Activated CD4-positive, alpha-beta T cell treated with anti-CD3 and anti-CD28 coated beads, Interleukin-2, amount 10 ng/mL, durations not matched to agents 24 days and 14 days (primary cell): ENCODE data around the gene ENDOD1. TPM values are rescaled to one million over a fixed set of nuclear protein-coding genes. Genes with fewer than 3 reads are reported as not detected.
"Not testable (repeated sequence)": the region's sequence is repeated elsewhere in the genome, so short reads cannot be mapped to it uniquely, and the experiment has no call there.

ENCODE experiments used
- DNase-seq: peaks from one replicate; pipeline ENCODE4 v3.0.0; 2022
- H3K27ac Mint-ChIP-seq: one replicate; pipeline ENCODE4 v1.8.0; 2022; ENCODE audit warnings: mild to moderate bottlenecking, mixed read lengths
- H3K27me3 Mint-ChIP-seq: one replicate; pipeline ENCODE4 v1.8.0; 2022; ENCODE audit warnings: mixed read lengths
- H3K36me3 Mint-ChIP-seq: one replicate; pipeline ENCODE4 v1.8.0; 2022; ENCODE audit warnings: low read depth, mild to moderate bottlenecking, mixed read lengths
- H3K4me1 Mint-ChIP-seq: one replicate; pipeline ENCODE4 v1.8.0; 2021; ENCODE audit warnings: mixed read lengths
- H3K4me3 Mint-ChIP-seq: one replicate; pipeline ENCODE4 v1.8.0; 2022; ENCODE audit warnings: mild to moderate bottlenecking, moderate library complexity, mixed read lengths
- H3K9me3 Mint-ChIP-seq: one replicate; pipeline ENCODE4 v1.8.0; 2021; ENCODE audit warnings: mixed read lengths
- intact Hi-C: fragments of 100-400 bp; cut with micrococcal nuclease; formaldehyde crosslinking; loops from one replicate; pipeline ENCODE4 v1.15.1; 2023
- total RNA-seq: library from RNA; stranded (reverse); gene quantifications from 2 replicates; pipeline ENCODE4 v1.2.3, GENCODE V29; 2022

ENDOD1 gene
- total RNA-seq, result 34.1 and 34.3 TPM in 2 replicates

- DNase-seq, result peak; percentile 96
- peaks cover 13% of the 10 kb centered on the region for H3K36me3 Mint-ChIP-seq
- H3K4me1 Mint-ChIP-seq, result peaks cover 67% of the 10 kb centered on the region
- peak within 1 kb of the TSS; percentile 98 for H3K27ac Mint-ChIP-seq
- no peaks in the 10 kb centered on the region for H3K27me3 Mint-ChIP-seq
- H3K9me3 Mint-ChIP-seq, result no peaks in the 10 kb centered on the region
- intact Hi-C loops, result loop anchor here (1.0 to 10.0 kb wide), 5 partner anchors 22 to 701 kb away; partner anchors contain the start of genes CEP57, CWC15 and KDM4D
- H3K4me3 Mint-ChIP-seq, result peak within 1 kb of the TSS; percentile 91
These were observed at the start of gene ENDOD1 for GRCh38 chr11:95089620-95090542. Gene ENDOD1 (plus strand): TSS chr11:95089846. CDS start chr11:95089928, 82 bp downstream.

- H3K36me3 Mint-ChIP-seq, result no peaks in the 10 kb centered on the region
- intact Hi-C loops, result no loop called here
- DNase-seq, result no peak
- peaks cover 3% of the 10 kb centered on the region for H3K4me1 Mint-ChIP-seq
- H3K4me3 Mint-ChIP-seq, result no peak overlapping the region
- peaks cover 38% of the 10 kb centered on the region for H3K27me3 Mint-ChIP-seq
- H3K27ac Mint-ChIP-seq, result no peak overlapping the region
- H3K9me3 Mint-ChIP-seq, result no peaks in the 10 kb centered on the region
These were observed 47.4 kb upstream of the ENDOD1 start for GRCh38 chr11:95042239-95042638.

- Mint-ChIP-seq H3K27ac (no peak overlapping the region), H3K4me1 (peaks cover 3% of the 10 kb centered on the region), H3K27me3 (peaks cover 42% of the 10 kb centered on the region), H3K9me3 (no peaks in the 10 kb centered on the region), H3K36me3 (no peaks in the 10 kb centered on the region), H3K4me3 (no peak overlapping the region)
- no peak for DNase-seq
- intact Hi-C loops, result no loop called here
These were observed 46.7 kb upstream of the ENDOD1 start for GRCh38 chr11:95042906-95043305.

GRCh38 chr11:95044010-95044409 is 45.6 kb upstream of the ENDOD1 start:
- DNase-seq, result peak; percentile 23
- peak overlapping the region; percentile 39 for H3K27ac Mint-ChIP-seq
- H3K4me1 Mint-ChIP-seq, result peaks cover 3% of the 10 kb centered on the region
- H3K27me3 Mint-ChIP-seq, result peaks cover 40% of the 10 kb centered on the region
- intact Hi-C loops, result no loop called here
- no peak overlapping the region for H3K4me3 Mint-ChIP-seq
- H3K9me3 Mint-ChIP-seq, result no peaks in the 10 kb centered on the region
- no peaks in the 10 kb centered on the region for H3K36me3 Mint-ChIP-seq

- Mint-ChIP-seq H3K27me3 (peaks cover 43% of the 10 kb centered on the region), H3K27ac (no peak overlapping the region), H3K9me3 (no peaks in the 10 kb centered on the region), H3K4me1 (peaks cover 3% of the 10 kb centered on the region), H3K4me3 (no peak overlapping the region), H3K36me3 (no peaks in the 10 kb centered on the region)
- intact Hi-C loops, result no loop called here
- DNase-seq, result peak; percentile 16
These were observed 43.8 kb upstream of the ENDOD1 start for GRCh38 chr11:95045812-95046211.

GRCh38 chr11:95049122-95049521 is 40.5 kb upstream of the ENDOD1 start, which contains the start of gene KDM4F:
Gene KDM4F (plus strand): TSS chr11:95049422.
- H3K27ac Mint-ChIP-seq, H3K36me3 Mint-ChIP-seq, intact Hi-C loops, H3K9me3 Mint-ChIP-seq, H3K4me3 Mint-ChIP-seq, H3K4me1 Mint-ChIP-seq: not testable (repeated sequence)
- H3K27me3 Mint-ChIP-seq, result peaks cover 51% of the 10 kb centered on the region
- peak; percentile 44 for DNase-seq

- Mint-ChIP-seq H3K9me3 (no peaks in the 10 kb centered on the region), H3K27ac (no peak overlapping the region), H3K4me3 (no peak overlapping the region), H3K27me3 (peaks cover 49% of the 10 kb centered on the region), H3K36me3 (no peaks in the 10 kb centered on the region), H3K4me1 (no peaks in the 10 kb centered on the region)
- intact Hi-C loops, result no loop called here
- DNase-seq, result peak; percentile 46
These were observed 38.9 kb upstream of the ENDOD1 start for GRCh38 chr11:95050595-95051202.

GRCh38 chr11:95054356-95054755 is 35.3 kb upstream of the ENDOD1 start:
- no peaks in the 10 kb centered on the region for H3K4me1 Mint-ChIP-seq
- peak; percentile 35 for DNase-seq
- H3K36me3 Mint-ChIP-seq, result no peaks in the 10 kb centered on the region
- intact Hi-C loops, result no loop called here
- no peak overlapping the region for H3K4me3 Mint-ChIP-seq
- H3K27me3 Mint-ChIP-seq, result peaks cover 42% of the 10 kb centered on the region
- H3K9me3 Mint-ChIP-seq, result no peaks in the 10 kb centered on the region
- no peak overlapping the region for H3K27ac Mint-ChIP-seq

- Mint-ChIP-seq H3K9me3 (no peaks in the 10 kb centered on the region), H3K4me3 (no peak overlapping the region), H3K27ac (no peak overlapping the region), H3K36me3 (no peaks in the 10 kb centered on the region), H3K27me3 (peaks cover 48% of the 10 kb centered on the region), H3K4me1 (no peaks in the 10 kb centered on the region)
- peak; percentile 44 for DNase-seq
- intact Hi-C loops, result no loop called here
These were observed 34.3 kb upstream of the ENDOD1 start for GRCh38 chr11:95055283-95055897.

GRCh38 chr11:95057959-95058358 is 31.7 kb upstream of the ENDOD1 start:
- Mint-ChIP-seq H3K4me1 (no peaks in the 10 kb centered on the region), H3K4me3 (no peak overlapping the region), H3K27me3 (peaks cover 61% of the 10 kb centered on the region), H3K9me3 (no peaks in the 10 kb centered on the region), H3K36me3 (no peaks in the 10 kb centered on the region), H3K27ac (no peak overlapping the region)
- intact Hi-C loops, result no loop called here
- peak; percentile 33 for DNase-seq

- DNase-seq, result peak; percentile 14
- Mint-ChIP-seq H3K4me3 (no peak overlapping the region), H3K27ac (no peak overlapping the region), H3K36me3 (no peaks in the 10 kb centered on the region), H3K4me1 (no peaks in the 10 kb centered on the region), H3K9me3 (no peaks in the 10 kb centered on the region), H3K27me3 (peaks cover 57% of the 10 kb centered on the region)
- intact Hi-C loops, result no loop called here
These were observed 31.0 kb upstream of the ENDOD1 start for GRCh38 chr11:95058621-95059020.

GRCh38 chr11:95059046-95059445 is 30.6 kb upstream of the ENDOD1 start:
- no peaks in the 10 kb centered on the region for H3K4me1 Mint-ChIP-seq

GRCh38 chr11:95065336-95065735 is 24.3 kb upstream of the ENDOD1 start:
- Mint-ChIP-seq H3K4me1 (peaks cover 11% of the 10 kb centered on the region), H3K27ac (no peak overlapping the region), H3K36me3 (peaks cover 7% of the 10 kb centered on the region)

More at GRCh38 chr11:95059046-95059445, 30.6 kb upstream of the ENDOD1 start:
- intact Hi-C loops, result no loop called here
- H3K9me3 Mint-ChIP-seq, result no peaks in the 10 kb centered on the region
- no peak overlapping the region for H3K4me3 Mint-ChIP-seq
- no peaks in the 10 kb centered on the region for H3K36me3 Mint-ChIP-seq
- H3K27me3 Mint-ChIP-seq, result peaks cover 56% of the 10 kb centered on the region
- no peak overlapping the region for H3K27ac Mint-ChIP-seq
- peak; percentile 23 for DNase-seq

GRCh38 chr11:95066716-95067038 is 23.0 kb upstream of the ENDOD1 start, which contains the start of gene SRSF8:
Gene SRSF8 (plus strand): TSS chr11:95066919. CDS start chr11:95067227, 308 bp downstream.
- H3K27ac Mint-ChIP-seq, result peak within 1 kb of the TSS; percentile 98
- intact Hi-C loops, result loop anchor here (1.0 to 5.0 kb wide), 5 partner anchors 165 to 651 kb away; partner anchors contain the start of genes FUT4 and SESN3
- peaks cover 24% of the 10 kb centered on the region for H3K27me3 Mint-ChIP-seq
- H3K4me1 Mint-ChIP-seq, result peaks cover 18% of the 10 kb centered on the region
- DNase-seq, result no peak
- H3K36me3 Mint-ChIP-seq, result peaks cover 14% of the 10 kb centered on the region
- peak within 1 kb of the TSS; percentile 98 for H3K4me3 Mint-ChIP-seq
- no peaks in the 10 kb centered on the region for H3K9me3 Mint-ChIP-seq

More at GRCh38 chr11:95065336-95065735, 24.3 kb upstream of the ENDOD1 start:
- Mint-ChIP-seq H3K4me3 (no peak overlapping the region), H3K27me3 (peaks cover 30% of the 10 kb centered on the region), H3K9me3 (no peaks in the 10 kb centered on the region)
- intact Hi-C loops, result loop anchor here (5.0 kb wide), 4 partner anchors 188 to 652 kb away; partner anchors contain the start of gene FUT4
- peak; percentile 54 for DNase-seq
